ACC112 (cell line): ENCODE measurements around the gene OR6A2.

ENCODE experiments used
- H2AFZ ChIP-seq: fragments of 200-600 bp; sonication (generic); one replicate; pipeline ENCODE4 v1.6.0; 2017; ENCODE audit warnings: antibody characterized with exemption, low read length; ENCODE audit not compliant: unreplicated experiment
- H3K27ac ChIP-seq: fragments of 200-600 bp; sonication (generic); 2 replicates; pipeline ENCODE4 v1.5.1; 2014; ENCODE audit warnings: low read depth, mild to moderate bottlenecking, antibody characterized with exemption, low read length, moderate library complexity
- H3K27me3 ChIP-seq: fragments of 200-600 bp; sonication (generic); 2 replicates; pipeline ENCODE4 v1.6.1; 2014; ENCODE audit warnings: mild to moderate bottlenecking, antibody characterized with exemption, low read length, moderate library complexity, mixed read lengths; ENCODE audit not compliant: insufficient read depth
- H3K36me3 ChIP-seq: fragments of 200-600 bp; sonication (generic); 2 replicates; pipeline ENCODE4 v1.6.1; 2016; ENCODE audit warnings: mild to moderate bottlenecking, antibody characterized with exemption, low read length, moderate library complexity, mixed read lengths; ENCODE audit not compliant: insufficient read depth
- H3K4me1 ChIP-seq: fragments of 200-600 bp; sonication (generic); one replicate; pipeline ENCODE4 v1.6.1; 2016; ENCODE audit warnings: low read length, mixed read lengths; ENCODE audit not compliant: insufficient read depth, unreplicated experiment, control insufficient read depth
- H3K4me3 ChIP-seq: fragments of 200-600 bp; sonication (generic); 2 replicates; pipeline ENCODE4 v1.5.1; 2014; ENCODE audit warnings: mild to moderate bottlenecking, low read depth, low read length
- H3K79me2 ChIP-seq: fragments of 200-600 bp; sonication (generic); one replicate; pipeline ENCODE4 v1.6.0; 2016; ENCODE audit warnings: low read length; ENCODE audit not compliant: control insufficient read depth, unreplicated experiment, insufficient read depth

The OR6A2 gene

GRCh38 chr11:6799402-6799801 is at the start of gene OR6A2:
Gene OR6A2 (minus strand): TSS chr11:6799689. CDS start chr11:6795708, 3,981 bp downstream.
- Histone ChIP-seq H3K4me1 (no peaks in the 10 kb centered on the region), H3K27me3 (peaks cover 8% of the 10 kb centered on the region; the same call in 1 of the 2 replicates), H3K79me2 (no peaks in the 10 kb centered on the region), H3K27ac (no peak within 1 kb of the TSS), H3K36me3 (no peaks in the 10 kb centered on the region), H3K4me3 (no peak within 1 kb of the TSS), H2AFZ (no peak within 1 kb of the TSS)

- Histone ChIP-seq H3K79me2 (no peaks in the 10 kb centered on the region), H2AFZ (no peak within 1 kb of the TSS), H3K27ac (no peak within 1 kb of the TSS), H3K4me1 (no peaks in the 10 kb centered on the region), H3K36me3 (no peaks in the 10 kb centered on the region), H3K27me3 (no peaks in the 10 kb centered on the region; the same call in 1 of the 2 replicates), H3K4me3 (no peak within 1 kb of the TSS)
These were observed 45.9 kb upstream of the OR6A2 start, which contains the start of gene OR10A5 for GRCh38 chr11:6845383-6845782. Gene OR10A5 (plus strand): TSS chr11:6845683. CDS start chr11:6845683, 0 bp downstream.

- Histone ChIP-seq H3K27me3 (no peaks in the 10 kb centered on the region; the same call in 1 of the 2 replicates), H3K36me3 (no peaks in the 10 kb centered on the region), H3K4me1 (no peaks in the 10 kb centered on the region), H3K79me2 (no peaks in the 10 kb centered on the region), H3K4me3 (no peak overlapping the region), H2AFZ (no peak overlapping the region), H3K27ac (no peak overlapping the region)
These were observed 44.9 kb upstream of the OR6A2 start for GRCh38 chr11:6844356-6844755.

- no peaks in the 10 kb centered on the region for H3K4me1 ChIP-seq
- no peak overlapping the region for H2AFZ ChIP-seq
- no peaks in the 10 kb centered on the region for H3K36me3 ChIP-seq
- no peak overlapping the region for H3K27ac ChIP-seq
- no peak overlapping the region for H3K4me3 ChIP-seq
- H3K27me3 ChIP-seq: no peaks in the 10 kb centered on the region; the same call in 1 of the 2 replicates
- H3K79me2 ChIP-seq: no peaks in the 10 kb centered on the region
These were observed 44.2 kb upstream of the OR6A2 start for GRCh38 chr11:6843670-6844069.

- no peaks in the 10 kb centered on the region for H3K79me2 ChIP-seq
- no peak overlapping the region for H2AFZ ChIP-seq
- no peak overlapping the region for H3K4me3 ChIP-seq
- H3K27me3 ChIP-seq: no peaks in the 10 kb centered on the region; the same call in 1 of the 2 replicates
- no peaks in the 10 kb centered on the region for H3K36me3 ChIP-seq
- H3K4me1 ChIP-seq: no peaks in the 10 kb centered on the region
- no peak overlapping the region for H3K27ac ChIP-seq
These were observed 42.2 kb upstream of the OR6A2 start for GRCh38 chr11:6841694-6842093.

- no peaks in the 10 kb centered on the region for H3K79me2 ChIP-seq
- no peaks in the 10 kb centered on the region for H3K4me1 ChIP-seq
- H3K27me3 ChIP-seq: no peaks in the 10 kb centered on the region
- H3K27ac ChIP-seq: no peak overlapping the region
- no peaks in the 10 kb centered on the region for H3K36me3 ChIP-seq
- no peak overlapping the region for H3K4me3 ChIP-seq
- no peak overlapping the region for H2AFZ ChIP-seq
These were observed 34.5 kb upstream of the OR6A2 start for GRCh38 chr11:6834021-6834420.

GRCh38 chr11:6833356-6833755 is 33.9 kb upstream of the OR6A2 start:
- Histone ChIP-seq H3K27me3 (no peaks in the 10 kb centered on the region), H3K27ac (no peak overlapping the region), H3K36me3 (no peaks in the 10 kb centered on the region), H3K79me2 (no peaks in the 10 kb centered on the region), H3K4me3 (no peak overlapping the region), H3K4me1 (no peaks in the 10 kb centered on the region), H2AFZ (no peak overlapping the region)

GRCh38 chr11:6828103-6828502 is 28.6 kb upstream of the OR6A2 start:
- Histone ChIP-seq H3K4me1 (no peaks in the 10 kb centered on the region), H3K27ac (no peak overlapping the region), H3K4me3 (no peak overlapping the region), H3K36me3 (no peaks in the 10 kb centered on the region), H2AFZ (no peak overlapping the region), H3K79me2 (no peaks in the 10 kb centered on the region), H3K27me3 (peaks cover 2% of the 10 kb centered on the region; the same call in 1 of the 2 replicates)

GRCh38 chr11:6825231-6825744 is 25.8 kb upstream of the OR6A2 start:
- Histone ChIP-seq H3K4me3 (no peak overlapping the region), H3K27ac (no peak overlapping the region), H3K36me3 (no peaks in the 10 kb centered on the region), H3K4me1 (no peaks in the 10 kb centered on the region), H3K27me3 (peaks cover 2% of the 10 kb centered on the region), H3K79me2 (no peaks in the 10 kb centered on the region), H2AFZ (no peak overlapping the region)

GRCh38 chr11:6824136-6824823 is 24.8 kb upstream of the OR6A2 start:
- Histone ChIP-seq H2AFZ (no peak overlapping the region), H3K36me3 (no peaks in the 10 kb centered on the region), H3K79me2 (no peaks in the 10 kb centered on the region), H3K27ac (no peak overlapping the region), H3K27me3 (peaks cover 6% of the 10 kb centered on the region), H3K4me1 (no peaks in the 10 kb centered on the region), H3K4me3 (no peak overlapping the region)

GRCh38 chr11:6818967-6819366 is 19.5 kb upstream of the OR6A2 start:
- H3K4me3 ChIP-seq: no peak overlapping the region
- H3K27ac ChIP-seq: no peak overlapping the region
- no peak overlapping the region for H2AFZ ChIP-seq
- H3K4me1 ChIP-seq: no peaks in the 10 kb centered on the region
- H3K79me2 ChIP-seq: no peaks in the 10 kb centered on the region
- H3K36me3 ChIP-seq: no peaks in the 10 kb centered on the region
- peaks cover 4% of the 10 kb centered on the region; the same call in 1 of the 2 replicates for H3K27me3 ChIP-seq
